Psoas muscle (tissue), 8 donors: Measurements from ENCODE around the gene SLC4A5. TPM values are rescaled to one million over a fixed set of nuclear protein-coding genes. Genes with fewer than 3 reads are reported as not detected.

Source experiments
- ATAC-seq, 4 donors: fragments of 200-7000 bp; cut with Tn5 transposase; one replicate each; pipeline ENCODE4 v1.9.1; 2020; ENCODE audit warnings: moderate library complexity in 3 of 4, mild to moderate bottlenecking in 2 of 4
- DNase-seq, 2 donors: peaks; one replicate each; pipeline ENCODE4 v3.0.0-alpha.2; 2020
- H3K27ac ChIP-seq: fragments of 200-600 bp; one replicate; pipeline ENCODE4 v1.8.0; 2022
- H3K27me3 ChIP-seq, 3 donors: fragments of 200-600 bp in 1 of 3; one replicate each; pipeline versions ENCODE4 v1.6.1 to v1.8.0; 2013 to 2022; ENCODE audit warnings: low read length in 2 of 3, mild to moderate bottlenecking in 2 of 3, moderate library complexity in 1 of 3; ENCODE audit not compliant: insufficient read depth in 3 of 3
- H3K36me3 ChIP-seq, 2 donors: fragments of 200-600 bp in 1 of 2; one replicate each; pipeline versions ENCODE4 v1.6.1 to v1.8.0; 2013 to 2022; ENCODE audit warnings: low read depth in 1 of 2, mild to moderate bottlenecking in 1 of 2, moderate library complexity in 1 of 2; ENCODE audit not compliant: insufficient read depth in 1 of 2
- H3K4me1 ChIP-seq: fragments of 200-600 bp; one replicate; pipeline ENCODE4 v1.8.0; 2022
- H3K4me3 ChIP-seq: fragments of 200-600 bp; one replicate; pipeline ENCODE4 v1.8.0; 2022; ENCODE audit warnings: mild to moderate bottlenecking
- H3K9me3 ChIP-seq: fragments of 200-600 bp; one replicate; pipeline ENCODE4 v1.8.0; 2022
- WGBS, 3 donors: extraction: QIAGEN DNeasy Blood & Tissue Kit; methylation state at CpG; one replicate each; pipeline versions ENCODE4 v1.1.6 to v1.1.7; 2013; 5-methylcytosine and 5-hydroxymethylcytosine counted together
- intact Hi-C, 2 donors: fragments of 100-400 bp; cut with DNase I; formaldehyde crosslinking; loops; one replicate each; pipeline versions ENCODE4 v1.11.0 to v1.14.2; 2022
- polyA plus RNA-seq, 3 donors: library from polyadenylated mRNA; stranded (reverse); fragments of 200-250 nt; gene quantifications; one replicate each; pipeline ENCODE4 v1.2.3, GENCODE V29; 2013
- total RNA-seq, 4 donors: library from RNA; stranded (reverse); fragmentation: NEBNext Ultra II Directional in 2 of 4; extraction: Animal tissue kit (Norgen Biotek cat#: 25700) in 2 of 4; gene quantifications; one replicate each; pipeline versions ENCODE4 v1.2.1 to v1.2.4, GENCODE V29; 2021 to 2023
- TF ChIP-seq, protein P1 (sequence below): fragments of 200-600 bp; IDR thresholded peaks from one replicate; pipeline ENCODE4 v1.8.0; 2022; ENCODE audit warnings: antibody characterized with exemption
- donor health status: healthy with polysubstance abuse.
- donor health status: DM: no; HTN: no; CAD: no; lungs with moderate emphysema.
- donor health status: Bipolar disorder and iron deficiency.
- donor health status: healthy.
- donor health status: DM: yes; HTN: yes; CAD: no.
- donor health status: DM: no; HTN: no; CAD: no.
- donor health status: DM: no; HTN: no; CAD: no.
- donor health status: DM: yes; HTN: yes; CAD: no.

The SLC4A5 gene
- total and polyA plus RNA-seq, 7 donors: 0.27 to 5.7 (median 0.57) TPM

DNA sequence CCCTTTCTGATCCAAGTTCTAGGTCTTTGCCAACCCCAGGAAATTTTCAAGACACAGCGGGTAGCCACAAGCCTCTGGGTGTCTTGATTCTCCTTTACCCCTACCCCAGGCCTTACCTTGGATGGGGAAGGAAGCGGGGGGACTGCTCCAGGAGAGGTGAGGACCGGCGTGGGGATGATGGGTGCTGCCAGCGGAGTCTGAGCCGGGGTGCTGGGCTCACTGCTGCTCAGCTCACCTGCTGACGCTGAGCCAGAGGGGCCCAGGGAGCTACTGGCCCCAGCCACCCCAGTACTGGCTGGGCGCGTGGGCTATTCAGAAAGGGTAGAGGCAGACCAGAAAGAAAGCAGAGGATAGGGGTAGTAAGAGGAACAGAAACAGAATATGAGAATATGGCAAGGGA lies 28.2 kb upstream of the SLC4A5 start:
- DNase-seq: no peak
- intact Hi-C loops: loop anchor here in 1 of 2 donors (10.0 kb wide), 1 partner anchor 513 kb away; no protein-coding TSS in a partner anchor
- H3K4me3 ChIP-seq: no peak overlapping the region
- TF ChIP-seq, protein P1, sequence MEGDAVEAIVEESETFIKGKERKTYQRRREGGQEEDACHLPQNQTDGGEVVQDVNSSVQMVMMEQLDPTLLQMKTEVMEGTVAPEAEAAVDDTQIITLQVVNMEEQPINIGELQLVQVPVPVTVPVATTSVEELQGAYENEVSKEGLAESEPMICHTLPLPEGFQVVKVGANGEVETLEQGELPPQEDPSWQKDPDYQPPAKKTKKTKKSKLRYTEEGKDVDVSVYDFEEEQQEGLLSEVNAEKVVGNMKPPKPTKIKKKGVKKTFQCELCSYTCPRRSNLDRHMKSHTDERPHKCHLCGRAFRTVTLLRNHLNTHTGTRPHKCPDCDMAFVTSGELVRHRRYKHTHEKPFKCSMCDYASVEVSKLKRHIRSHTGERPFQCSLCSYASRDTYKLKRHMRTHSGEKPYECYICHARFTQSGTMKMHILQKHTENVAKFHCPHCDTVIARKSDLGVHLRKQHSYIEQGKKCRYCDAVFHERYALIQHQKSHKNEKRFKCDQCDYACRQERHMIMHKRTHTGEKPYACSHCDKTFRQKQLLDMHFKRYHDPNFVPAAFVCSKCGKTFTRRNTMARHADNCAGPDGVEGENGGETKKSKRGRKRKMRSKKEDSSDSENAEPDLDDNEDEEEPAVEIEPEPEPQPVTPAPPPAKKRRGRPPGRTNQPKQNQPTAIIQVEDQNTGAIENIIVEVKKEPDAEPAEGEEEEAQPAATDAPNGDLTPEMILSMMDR: no peak
- H3K36me3 ChIP-seq: peaks cover 6 to 73% of the 10 kb centered on the region in 2 donors
- H3K9me3 ChIP-seq: no peaks in the 10 kb centered on the region
- H3K4me1 ChIP-seq: no peaks in the 10 kb centered on the region
- 95 to 98% (median 96%) methylated on average over 9 of the region's 9 CpGs for WGBS, 3 donors
- no peaks in the 10 kb centered on the region for H3K27me3 ChIP-seq
- no peak overlapping the region for H3K27ac ChIP-seq
- ATAC-seq: no peak

DNA sequence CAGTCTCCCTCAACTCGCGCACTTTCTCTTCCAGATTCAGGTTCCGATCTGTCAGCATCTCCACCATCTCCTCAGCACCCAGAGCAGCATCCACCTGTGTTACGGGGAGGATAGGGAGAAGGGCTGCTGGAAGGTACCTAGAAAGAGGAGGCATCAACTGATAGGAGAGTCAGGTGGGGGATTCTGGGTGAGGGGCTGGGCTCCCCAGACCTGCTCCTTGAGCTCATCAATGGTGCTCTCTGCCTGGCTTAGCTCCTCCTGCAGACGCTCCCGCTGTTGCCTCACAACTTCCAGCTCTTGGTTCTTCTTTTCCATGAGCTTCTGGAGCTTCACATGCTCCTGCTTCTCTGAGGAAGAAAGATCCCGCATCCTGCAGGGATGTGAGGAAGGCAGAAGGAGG lies 26.8 kb upstream of the SLC4A5 start:
- H3K9me3 ChIP-seq: no peaks in the 10 kb centered on the region
- 95 to 98% (median 96%) methylated on average over 7 of the region's 7 CpGs for WGBS, 3 donors
- H3K27me3 ChIP-seq: no peaks in the 10 kb centered on the region
- H3K36me3 ChIP-seq: peaks cover 9 to 75% of the 10 kb centered on the region in 2 donors
- no peaks in the 10 kb centered on the region for H3K4me1 ChIP-seq
- DNase-seq (no peak), ATAC-seq (no peak)
- no peak overlapping the region for H3K4me3 ChIP-seq
- no peak overlapping the region for H3K27ac ChIP-seq
- intact Hi-C loops: loop anchor here in 1 of 2 donors (10.0 kb wide), 1 partner anchor 515 kb away; no protein-coding TSS in a partner anchor
- TF ChIP-seq, protein P1: no peak

DNA sequence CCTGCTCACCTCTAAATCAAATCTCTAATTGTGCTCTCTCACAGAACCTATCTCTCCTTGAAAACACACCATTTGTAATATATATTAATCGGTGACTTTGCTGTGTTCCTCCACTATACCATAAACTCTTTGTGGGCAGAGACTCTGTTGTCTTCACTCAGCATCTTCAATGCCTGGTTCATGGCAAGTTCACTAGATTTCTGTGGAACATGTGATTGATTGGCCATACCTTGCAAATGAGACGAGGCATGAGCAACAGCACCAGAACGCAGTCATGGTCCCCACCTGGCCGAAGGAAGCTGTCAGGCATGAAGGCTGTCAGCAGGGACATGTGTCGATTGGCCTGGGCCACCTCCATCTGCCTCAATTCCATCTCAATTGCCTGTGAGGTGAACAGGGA lies 25.3 kb upstream of the SLC4A5 start:
- no peaks in the 10 kb centered on the region for H3K9me3 ChIP-seq
- ATAC-seq (no peak), DNase-seq (no peak)
- H3K4me1 ChIP-seq: no peaks in the 10 kb centered on the region
- intact Hi-C loops: no loop called here
- 91 to 96% (median 92%) methylated on average over 5 of the region's 5 CpGs for WGBS, 3 donors
- TF ChIP-seq, protein P1: no peak
- H3K27ac ChIP-seq: no peak overlapping the region
- H3K36me3 ChIP-seq: peaks cover 9 to 89% of the 10 kb centered on the region in 2 donors
- H3K4me3 ChIP-seq: no peak overlapping the region
- no peaks in the 10 kb centered on the region for H3K27me3 ChIP-seq

DNA sequence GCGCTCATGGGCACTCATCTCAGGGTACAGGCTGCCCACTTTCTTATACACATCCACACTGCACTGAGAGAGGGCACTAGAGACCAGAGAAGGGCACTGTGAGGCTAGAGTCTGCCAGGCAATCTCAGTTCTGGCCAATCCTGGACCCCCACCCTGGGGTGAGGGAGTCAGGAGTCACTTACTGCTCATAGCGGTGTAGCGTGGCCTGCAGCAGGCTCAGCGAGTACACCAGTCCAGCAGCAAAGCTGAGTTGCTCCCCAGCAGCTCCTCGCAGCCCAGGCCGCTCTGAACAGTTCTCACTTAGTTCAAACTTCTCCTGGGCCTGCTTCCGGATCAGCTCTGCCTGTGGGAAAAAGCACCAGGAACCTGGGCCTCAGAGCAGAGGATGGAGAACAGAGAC lies 24.6 kb upstream of the SLC4A5 start:
- Histone ChIP-seq H3K4me3 (no peak overlapping the region), H3K27me3 (no peaks in the 10 kb centered on the region), H3K27ac (no peak overlapping the region), H3K36me3 (peaks cover 10 to 97% of the 10 kb centered on the region in 2 donors), H3K9me3 (no peaks in the 10 kb centered on the region), H3K4me1 (no peaks in the 10 kb centered on the region)
- intact Hi-C loops: no loop called here
- TF ChIP-seq, protein P1: no peak
- DNase-seq: no peak
- 97 to 99% (median 97%) methylated on average over 7 of the region's 7 CpGs for WGBS, 3 donors
- no peak for ATAC-seq

DNA sequence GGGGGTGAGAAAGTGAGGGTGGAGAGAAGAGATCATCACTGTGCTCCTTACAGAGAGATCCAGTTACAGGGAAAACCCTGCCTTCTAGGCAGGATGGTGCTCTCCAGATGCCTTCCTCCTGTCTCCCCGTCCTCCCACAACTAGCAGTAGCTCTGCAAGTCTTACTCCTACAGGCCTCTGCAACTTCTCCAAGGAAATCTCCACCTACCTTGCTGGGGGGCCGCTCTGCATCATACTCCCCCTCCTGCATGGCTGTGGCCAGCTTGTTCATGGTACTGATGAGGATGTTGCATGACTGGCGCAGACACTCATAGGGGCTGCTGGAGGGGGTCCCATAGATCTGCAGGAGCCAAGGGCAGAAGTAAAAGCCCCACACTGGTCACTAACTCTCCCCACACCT lies 22.8 kb upstream of the SLC4A5 start:
- no peak for DNase-seq
- intact Hi-C loops: no loop called here
- H3K4me3 ChIP-seq: no peak overlapping the region
- H3K4me1 ChIP-seq: no peaks in the 10 kb centered on the region
- H3K9me3 ChIP-seq: no peaks in the 10 kb centered on the region
- no peaks in the 10 kb centered on the region for H3K27me3 ChIP-seq
- WGBS, 3 donors: 92 to 100% (median 98%) methylated on average over 3 of the region's 3 CpGs
- TF ChIP-seq, protein P1: no peak
- peaks cover 15 to 100% of the 10 kb centered on the region in 2 donors for H3K36me3 ChIP-seq
- no peak for ATAC-seq
- no peak overlapping the region for H3K27ac ChIP-seq
